Activated CD4-positive, CD25-positive, alpha-beta regulatory T cell treated with anti-CD3 and anti-CD28 coated beads, Interleukin-2, amount 50 U/mL, for 24 hours (primary cell): ENCODE results near the gene TRPM8.

Source experiments
- ATAC-seq, 2 donors: fragments of 150-1000 bp; cut with Tn5 transposase; one replicate each; pipeline ENCODE4 v1.10.0; 2021; ENCODE audit warnings: mild to moderate bottlenecking in 1 of 2, moderate library complexity in 1 of 2

The TRPM8 gene

DNA sequence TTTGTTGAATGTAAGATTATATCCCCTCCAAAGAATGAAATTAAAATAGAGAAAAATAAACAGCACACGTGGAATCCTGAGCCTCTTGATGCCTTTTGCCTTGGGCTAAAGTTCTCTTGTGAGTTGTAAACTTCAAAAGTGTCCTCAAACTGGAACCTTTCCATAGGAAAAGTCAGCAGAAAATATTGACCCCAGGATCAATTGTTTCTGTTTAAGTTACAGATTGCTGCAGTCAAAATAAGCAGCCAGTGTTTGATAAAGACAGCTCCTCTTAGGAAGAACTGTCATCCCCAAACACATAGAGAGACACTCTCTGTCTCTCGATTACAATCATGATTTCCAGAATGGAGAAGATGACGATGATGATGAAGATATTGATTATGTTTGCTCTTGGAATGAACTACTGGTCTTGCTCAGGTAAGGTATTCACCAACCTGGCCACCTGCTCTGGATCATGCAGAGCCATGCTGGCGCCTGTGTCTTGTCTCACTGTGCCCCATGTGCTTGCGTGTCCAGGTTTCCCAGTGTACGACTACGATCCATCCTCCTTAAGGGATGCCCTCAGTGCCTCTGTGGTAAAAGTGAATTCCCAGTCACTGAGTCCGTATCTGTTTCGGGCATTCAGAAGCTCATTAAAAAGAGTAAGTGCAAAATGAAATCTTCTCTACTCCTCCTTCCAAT lies 133.4 kb downstream of the TRPM8 start, which contains the start of gene SPP2:
SPP2 (plus strand) TSS at position 248 of the 681 bp plus-strand sequence; CDS start at position 333, 85 bp downstream.
- ATAC-seq, result no peak

DNA sequence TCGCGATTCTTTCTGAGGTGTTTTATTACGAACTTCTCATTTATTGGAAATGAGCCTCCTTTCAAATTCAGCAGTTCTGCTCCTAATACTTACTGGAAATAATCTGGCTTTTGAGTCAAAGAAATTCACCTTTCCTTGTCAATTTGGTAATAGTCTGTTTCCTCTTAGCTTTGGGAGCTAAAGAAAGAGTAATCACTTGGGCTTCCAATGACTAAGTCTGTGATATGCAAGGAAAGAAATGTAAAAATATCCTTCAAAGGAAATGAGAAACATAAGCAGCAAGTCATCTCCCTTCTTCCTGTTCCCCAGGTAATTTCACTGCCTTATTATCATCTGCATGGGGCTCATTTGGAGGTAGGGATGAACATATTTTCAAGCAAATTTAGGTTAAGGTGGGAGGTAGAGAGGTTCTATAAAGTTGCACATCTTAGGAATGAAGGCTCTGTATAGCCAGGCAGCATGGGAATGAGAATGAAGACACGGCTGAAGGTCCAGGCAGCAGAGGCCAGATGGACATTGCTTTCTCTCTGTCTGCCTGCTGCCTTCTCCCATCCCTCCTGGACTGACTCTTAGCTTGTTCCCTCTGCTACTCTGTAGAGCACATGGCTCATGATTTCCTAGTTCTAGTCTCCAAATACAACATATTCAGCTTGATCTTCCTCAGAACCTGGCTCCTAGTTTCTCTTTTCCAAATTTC lies 134.3 kb downstream of the TRPM8 start:
- ATAC-seq, result no peak

DNA sequence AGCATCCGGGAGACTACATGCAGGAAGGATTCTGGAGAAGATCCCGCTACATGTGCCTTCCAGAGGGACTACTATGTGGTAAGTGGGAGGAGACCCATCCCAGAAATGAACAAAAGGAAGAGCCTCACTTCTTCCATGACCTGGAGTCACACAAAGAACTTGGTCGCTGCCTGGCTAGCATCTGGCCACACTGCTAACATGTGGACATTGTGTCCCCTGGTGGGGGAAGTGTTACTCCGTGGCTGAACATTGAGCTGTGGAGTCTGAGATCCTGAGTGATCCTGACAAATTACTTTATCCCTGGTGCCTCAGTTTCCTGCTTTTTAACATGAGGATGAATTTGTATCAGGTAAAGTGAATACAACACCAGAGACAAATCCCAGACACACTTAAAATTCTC lies 141.7 kb downstream of the TRPM8 start:
- no peak for ATAC-seq

DNA sequence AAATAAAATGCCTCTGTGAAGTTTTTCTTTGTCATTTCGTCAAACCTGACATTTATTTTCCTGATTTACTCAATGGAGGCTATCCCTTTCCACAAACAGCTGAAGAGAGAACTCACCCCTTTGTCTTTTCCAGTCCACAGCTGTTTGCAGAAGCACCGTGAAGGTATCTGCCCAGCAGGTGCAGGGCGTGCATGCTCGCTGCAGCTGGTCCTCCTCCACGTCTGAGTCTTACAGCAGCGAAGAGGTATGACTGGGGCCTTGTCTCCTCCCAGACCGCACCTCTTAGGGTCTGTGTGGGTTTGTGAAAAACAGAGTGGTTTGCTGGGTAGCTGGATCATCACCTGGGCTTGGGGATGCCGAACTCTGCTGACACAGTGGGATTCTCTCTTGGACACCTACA lies 143.1 kb downstream of the TRPM8 start:
- ATAC-seq, result no peak

DNA sequence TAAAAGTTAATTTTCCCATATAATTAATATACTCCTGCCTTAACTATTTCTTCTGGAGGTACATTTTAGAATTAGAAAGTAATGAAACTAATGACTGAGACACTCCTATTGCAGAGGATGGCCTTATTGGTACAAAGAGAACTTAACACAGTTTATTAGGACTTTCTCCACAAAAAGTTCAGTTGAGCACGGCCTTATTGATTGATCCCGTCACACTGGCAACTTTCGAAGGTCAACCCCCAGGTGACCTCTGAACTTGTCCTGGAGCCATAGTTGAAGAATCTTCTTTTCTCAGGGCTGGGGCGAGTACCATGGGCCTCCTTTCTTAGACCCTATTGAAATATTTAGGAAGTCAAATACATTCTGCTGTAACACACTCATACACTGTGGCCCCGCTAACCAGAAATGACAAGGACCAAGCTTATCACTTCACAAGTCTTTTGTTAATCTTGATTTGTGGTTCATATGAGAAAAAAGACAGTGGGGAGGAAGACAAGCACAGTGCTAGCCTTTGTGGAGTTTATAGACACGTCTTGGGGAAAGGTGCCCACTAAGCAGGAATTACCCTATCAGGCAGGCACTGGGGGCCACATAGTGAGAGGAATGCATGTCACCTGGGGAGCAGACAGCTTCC lies 144.6 kb downstream of the TRPM8 start:
- ATAC-seq, result no peak

DNA sequence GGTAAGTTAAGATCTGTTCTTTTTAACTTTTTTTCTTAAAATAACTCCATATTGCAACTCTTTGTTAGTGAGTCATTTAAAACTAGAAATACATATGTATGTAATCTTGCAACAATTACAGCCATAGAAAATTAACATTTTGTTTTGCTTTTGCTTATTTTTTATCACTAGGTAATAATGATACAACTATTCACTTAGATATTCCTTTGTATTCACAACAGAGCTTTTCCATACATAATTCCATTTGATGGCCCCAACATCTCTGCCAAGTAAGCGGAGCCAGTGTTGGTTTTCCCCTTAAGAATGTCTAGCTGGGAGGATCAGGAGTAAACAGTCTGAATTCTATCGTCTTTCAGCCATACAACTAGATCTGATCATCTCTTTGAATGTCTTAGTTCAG lies 149.4 kb downstream of the TRPM8 start:
- no peak for ATAC-seq
